HG03457 (cell line): ENCODE results near the gene DPYSL5.
"Not testable (repeated sequence)": the region's sequence is repeated elsewhere in the genome, so short reads cannot be mapped to it uniquely, and the experiment has no call there.

Experiments
- ATAC-seq: cut with Tn5 transposase; IDR thresholded peaks from one replicate; pipeline ENCODE4 v1.9.1; 2021; ENCODE audit warnings: moderate number of reproducible peaks; ENCODE audit not compliant: unreplicated experiment

DPYSL5 gene

GRCh38 chr2:26922405-26923188, 74.7 kb downstream of the DPYSL5 start:
- no peak for ATAC-seq

GRCh38 chr2:26923189-26923466, 75.2 kb downstream of the DPYSL5 start:
- not testable (repeated sequence) for ATAC-seq

DNA sequence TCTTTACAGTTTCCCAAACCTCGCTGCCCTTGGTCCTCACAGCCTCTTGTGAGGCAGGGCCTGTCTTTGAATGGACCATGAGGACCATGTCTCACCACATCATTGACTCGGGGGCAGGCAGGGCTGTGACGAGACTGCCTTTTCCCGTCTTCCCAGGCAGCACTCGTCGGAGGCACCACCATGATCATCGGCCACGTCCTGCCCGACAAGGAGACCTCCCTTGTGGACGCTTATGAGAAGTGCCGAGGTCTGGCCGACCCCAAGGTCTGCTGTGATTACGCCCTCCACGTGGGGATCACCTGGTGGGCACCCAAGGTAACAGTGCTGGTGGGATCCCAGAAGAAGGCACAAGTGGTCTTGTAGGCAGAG, 76.8 kb downstream of the DPYSL5 start:
- no peak for ATAC-seq

DNA sequence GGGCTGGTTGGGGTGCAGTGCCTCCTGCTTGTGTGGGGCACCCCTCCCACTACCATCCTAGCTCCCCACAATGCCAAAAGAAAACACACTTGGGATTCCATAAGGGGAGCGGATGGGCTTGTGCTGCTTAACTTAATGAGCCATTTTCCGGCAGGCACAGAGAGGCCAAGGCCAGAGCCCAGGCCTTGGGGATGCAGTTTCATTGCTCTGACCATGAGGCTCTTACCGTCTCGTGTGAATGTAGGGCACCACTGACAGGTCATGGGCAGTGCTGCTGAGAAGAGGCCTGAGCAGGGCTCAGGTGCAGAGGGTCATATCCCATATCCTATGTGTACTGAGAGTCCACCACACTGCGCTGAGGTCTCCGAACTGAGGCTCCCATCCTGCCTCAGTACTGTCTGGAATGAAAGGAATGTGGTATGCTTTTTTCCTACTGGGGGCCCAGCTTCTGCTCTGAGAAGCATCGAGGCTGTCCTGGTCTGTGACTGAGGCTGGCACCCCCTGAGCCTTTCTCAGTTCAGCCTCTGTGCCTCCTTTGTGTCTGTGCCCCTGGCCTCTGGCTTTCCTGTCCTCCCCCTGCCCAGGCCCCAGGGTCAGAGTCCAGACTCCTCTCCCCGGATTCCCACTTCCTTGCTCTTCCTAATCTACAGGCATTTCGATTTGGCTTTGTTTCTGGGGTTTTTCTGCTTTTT, 77.3 kb downstream of the DPYSL5 start:
- no peak for ATAC-seq

GRCh38 chr2:26927221-26927620, 79.3 kb downstream of the DPYSL5 start:
- ATAC-seq, result no peak

DNA sequence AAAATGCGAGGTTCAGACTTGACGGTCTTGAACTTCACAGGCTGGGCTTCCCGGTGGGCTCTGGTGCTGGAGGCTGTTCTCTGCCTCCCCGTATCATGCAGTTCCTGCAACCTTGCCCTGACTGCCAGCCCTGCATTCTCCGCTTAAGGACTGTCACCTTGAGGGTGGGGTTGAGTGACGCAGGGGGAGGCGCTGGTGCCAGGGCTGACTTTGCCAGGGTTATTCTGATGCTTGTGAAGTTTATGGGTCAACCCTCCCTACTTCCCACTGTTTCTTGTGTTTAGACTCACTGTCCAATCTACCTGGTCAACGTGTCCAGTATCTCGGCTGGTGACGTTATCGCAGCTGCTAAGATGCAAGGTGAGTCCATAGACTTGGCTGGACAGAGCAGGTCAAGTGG, 85.0 kb downstream of the DPYSL5 start:
- no peak for ATAC-seq

DNA sequence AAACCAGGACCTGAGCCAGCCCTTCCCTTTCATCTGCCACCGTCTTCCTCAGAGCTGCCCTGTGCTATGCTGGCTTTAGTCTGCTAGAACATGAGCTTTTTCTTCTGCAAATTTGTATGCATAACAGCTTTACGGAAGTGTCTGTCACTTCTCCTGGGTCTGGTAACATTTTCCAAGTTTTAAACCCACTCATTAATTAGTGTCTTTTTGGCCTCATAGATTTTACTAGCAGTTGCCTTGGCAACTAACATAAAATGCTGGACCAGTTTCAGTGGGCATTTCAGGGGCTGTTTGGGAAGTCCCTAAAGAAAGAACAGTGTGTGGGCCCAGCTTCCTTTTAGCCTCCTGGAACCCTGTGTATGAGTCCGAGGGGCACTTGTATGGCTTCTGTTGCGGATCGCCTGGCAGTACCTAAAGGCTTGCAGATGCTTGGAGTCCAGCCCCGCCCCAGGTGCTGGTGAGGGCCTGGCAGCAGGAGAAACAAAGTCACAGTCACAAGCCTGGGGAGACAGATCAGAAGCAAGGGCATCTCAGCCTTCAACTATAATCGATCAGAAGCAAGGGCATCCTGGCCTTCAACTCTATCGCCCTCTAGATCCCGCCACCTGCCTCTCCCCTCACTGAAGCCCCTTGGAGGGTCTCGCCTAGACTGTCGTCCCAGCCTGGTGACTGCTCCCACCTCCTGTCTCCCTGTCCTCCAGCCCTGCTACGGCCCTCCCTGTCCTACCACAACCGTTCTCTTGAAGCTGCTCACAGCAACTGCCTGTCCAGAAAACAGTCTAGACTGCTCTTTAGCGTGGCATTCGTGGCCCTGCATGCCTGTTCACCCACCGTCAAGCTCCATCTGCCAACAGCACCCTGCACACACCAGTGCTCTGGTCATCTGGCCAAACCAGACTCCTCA, 85.8 kb downstream of the DPYSL5 start:
- no peak for ATAC-seq

- no peak for ATAC-seq
Observed at GRCh38 chr2:26934335-26934724, 86.4 kb downstream of the DPYSL5 start.

DNA sequence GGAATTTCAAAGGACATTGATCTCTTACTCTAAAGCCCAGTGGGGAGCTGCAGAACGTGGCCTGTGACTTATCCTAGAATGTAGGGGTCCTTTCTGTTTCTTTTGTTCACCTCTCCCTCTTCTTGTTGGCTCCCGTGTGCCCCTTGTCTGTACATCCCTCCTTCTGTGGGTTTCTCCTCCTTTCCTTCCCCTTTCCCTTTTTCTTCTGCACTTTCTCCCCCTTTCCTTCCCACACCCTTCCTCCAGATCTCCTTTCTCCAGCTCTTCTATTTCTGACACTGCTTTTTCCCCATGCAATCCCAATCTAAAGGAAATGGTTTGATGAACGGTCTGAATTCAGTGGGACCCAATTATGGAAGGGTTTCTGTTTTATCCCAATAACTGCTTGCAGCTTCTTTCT, 87.1 kb downstream of the DPYSL5 start:
- ATAC-seq, result no peak

DNA sequence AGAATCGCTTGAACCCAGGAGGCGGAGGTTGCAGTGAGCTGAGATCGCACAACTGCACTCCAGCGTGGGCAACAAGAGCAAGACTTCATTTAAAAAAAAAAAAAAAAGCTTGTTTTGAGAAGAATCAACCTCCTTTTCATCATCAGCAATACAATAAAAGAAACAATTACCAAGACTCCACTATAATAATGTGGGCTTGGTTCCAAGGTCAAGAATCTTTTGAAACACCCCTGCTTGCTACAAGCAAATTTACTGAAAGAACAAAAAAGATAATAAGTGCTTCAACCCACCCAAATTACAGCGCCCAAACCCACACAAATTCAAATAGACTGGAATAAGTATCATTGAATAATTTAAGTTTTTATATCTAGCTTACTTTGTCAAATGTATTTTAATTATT, 88.9 kb downstream of the DPYSL5 start:
- no peak for ATAC-seq

DNA sequence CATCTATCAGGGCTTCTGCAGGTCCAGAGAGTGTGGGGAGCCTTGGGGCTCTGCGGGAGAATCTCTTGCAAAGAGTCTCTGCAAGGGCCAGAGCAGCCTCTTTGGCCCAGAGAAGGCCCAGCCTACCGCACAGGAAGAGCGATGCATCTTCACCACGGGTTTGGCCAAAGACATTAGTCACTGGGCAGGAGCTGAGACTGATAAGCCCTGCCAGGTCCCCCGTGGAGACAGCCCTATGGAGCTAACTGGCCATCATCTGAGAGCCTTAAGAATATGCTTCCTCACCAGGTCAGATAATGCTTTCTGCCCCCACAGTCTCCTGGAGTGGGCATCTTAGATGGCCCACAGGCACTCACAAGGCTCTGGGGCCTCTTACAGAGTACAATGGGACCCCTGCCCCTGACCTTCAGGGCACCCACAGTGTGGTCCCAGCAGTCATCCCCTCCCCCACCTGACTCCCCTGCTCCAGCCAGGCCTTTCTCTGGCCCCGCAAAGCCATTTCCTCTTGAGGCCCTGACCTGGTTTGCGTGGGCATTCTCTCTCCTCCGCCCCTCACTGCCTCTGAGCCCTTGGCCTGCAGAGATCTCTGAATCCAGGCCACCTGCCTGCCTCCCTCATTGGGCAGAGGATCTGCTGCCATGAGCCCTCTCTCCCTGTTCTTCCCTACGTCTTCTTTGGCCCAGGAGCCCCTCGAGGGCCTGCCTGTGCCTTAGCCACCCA, 90.6 kb downstream of the DPYSL5 start:
- no peak for ATAC-seq

GRCh38 chr2:26940001-26940400, 92.1 kb downstream of the DPYSL5 start:
- no peak for ATAC-seq

DNA sequence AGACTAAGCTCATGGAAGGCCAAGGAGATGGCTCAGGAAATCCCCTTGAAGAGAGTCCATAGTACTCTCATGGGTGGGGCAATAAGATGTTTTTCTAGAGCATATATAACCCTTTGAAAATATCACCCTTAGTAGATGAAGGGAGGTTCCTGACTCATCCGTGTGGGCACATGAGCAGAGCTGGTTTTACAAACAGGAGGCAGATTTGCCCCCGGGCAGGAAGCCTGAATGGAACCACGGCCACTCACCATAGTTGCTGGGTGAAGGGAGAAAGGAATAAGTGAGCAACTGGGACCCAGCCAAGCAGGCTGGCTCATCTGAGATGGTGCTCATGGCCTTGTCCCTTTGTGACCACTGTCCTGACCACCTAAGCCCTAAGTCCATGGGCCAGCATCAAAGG, 93.6 kb downstream of the DPYSL5 start:
- no peak for ATAC-seq

- no peak for ATAC-seq
Observed at GRCh38 chr2:26942543-26943295, 94.8 kb downstream of the DPYSL5 start.

GRCh38 chr2:26945991-26946750, 98.2 kb downstream of the DPYSL5 start:
- ATAC-seq, result no peak

- no peak for ATAC-seq
Observed at GRCh38 chr2:26946841-26947784, 99.2 kb downstream of the DPYSL5 start.

DNA sequence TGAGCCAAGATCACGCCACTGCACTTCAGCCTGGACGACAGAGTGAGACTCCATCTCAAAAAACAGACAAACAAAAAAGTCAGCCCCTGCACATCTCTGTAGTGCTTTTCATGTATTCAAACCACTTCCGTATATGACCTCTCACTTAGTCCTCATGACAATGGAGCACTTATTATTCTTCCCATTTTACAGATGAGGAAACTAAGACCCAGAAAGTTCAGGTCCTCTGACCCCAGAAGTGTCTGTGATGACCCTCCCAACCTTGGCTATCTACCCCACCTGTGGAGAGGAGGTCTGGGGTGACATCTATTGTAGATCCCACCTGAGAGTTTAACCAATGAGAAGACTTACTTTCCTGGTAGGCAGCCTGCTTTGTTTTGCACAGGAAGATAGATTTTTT, 100.9 kb downstream of the DPYSL5 start:
- no peak for ATAC-seq

GRCh38 chr2:26950246-26950645, 102.3 kb downstream of the DPYSL5 start:
- ATAC-seq, result no peak

- ATAC-seq, result no peak
Observed at GRCh38 chr2:26951236-26951635, 103.3 kb downstream of the DPYSL5 start.
